ENCODE measurements around the gene MYO7B.
A peak's percentile ranks its signal among the peaks of the same experiment; 100 is the strongest.

The MYO7B gene

DNA sequence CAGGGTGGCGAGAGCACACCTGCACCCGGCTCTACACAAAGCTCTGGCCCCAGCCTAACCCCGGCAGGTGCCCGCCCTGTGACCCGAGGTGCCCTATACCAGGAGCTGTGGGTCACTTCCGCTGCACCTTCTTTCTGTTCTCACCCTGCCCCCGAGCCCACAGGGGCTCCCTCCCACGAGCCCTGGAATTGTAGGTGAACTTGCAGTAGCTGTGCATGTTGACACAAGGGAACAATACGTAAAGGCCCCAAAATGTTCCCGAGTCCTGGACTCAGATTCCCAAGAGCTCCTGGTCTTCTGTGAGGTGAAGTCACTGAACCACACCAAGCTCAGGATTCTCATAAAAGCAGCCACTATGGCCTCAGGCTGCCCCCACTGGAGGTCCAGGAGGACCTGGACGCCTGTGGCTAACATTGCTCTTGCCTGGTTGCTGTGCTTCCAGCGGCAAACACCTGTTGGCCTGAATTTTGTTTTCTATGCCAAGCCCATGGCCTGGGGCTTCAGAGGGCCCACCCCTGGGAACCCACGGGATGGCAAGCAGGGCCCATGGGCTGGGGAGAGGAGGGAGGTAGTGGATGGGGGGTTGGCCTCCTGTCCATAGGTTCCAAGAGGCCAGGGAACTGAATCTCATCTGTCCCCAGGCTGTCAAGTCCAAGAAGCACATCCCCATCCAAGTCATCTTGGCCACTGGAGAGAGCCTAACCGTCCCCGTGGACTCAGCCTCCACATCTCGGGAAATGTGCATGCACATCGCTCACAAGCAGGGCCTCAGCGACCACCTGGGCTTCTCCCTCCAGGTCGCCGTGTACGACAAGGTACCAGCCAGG, 87.3 kb downstream of the MYO7B start:
- DNase-seq (ENCODE audit: insufficient read length, low spot score) (no peak), FAIRE-seq (no peak)

DNA sequence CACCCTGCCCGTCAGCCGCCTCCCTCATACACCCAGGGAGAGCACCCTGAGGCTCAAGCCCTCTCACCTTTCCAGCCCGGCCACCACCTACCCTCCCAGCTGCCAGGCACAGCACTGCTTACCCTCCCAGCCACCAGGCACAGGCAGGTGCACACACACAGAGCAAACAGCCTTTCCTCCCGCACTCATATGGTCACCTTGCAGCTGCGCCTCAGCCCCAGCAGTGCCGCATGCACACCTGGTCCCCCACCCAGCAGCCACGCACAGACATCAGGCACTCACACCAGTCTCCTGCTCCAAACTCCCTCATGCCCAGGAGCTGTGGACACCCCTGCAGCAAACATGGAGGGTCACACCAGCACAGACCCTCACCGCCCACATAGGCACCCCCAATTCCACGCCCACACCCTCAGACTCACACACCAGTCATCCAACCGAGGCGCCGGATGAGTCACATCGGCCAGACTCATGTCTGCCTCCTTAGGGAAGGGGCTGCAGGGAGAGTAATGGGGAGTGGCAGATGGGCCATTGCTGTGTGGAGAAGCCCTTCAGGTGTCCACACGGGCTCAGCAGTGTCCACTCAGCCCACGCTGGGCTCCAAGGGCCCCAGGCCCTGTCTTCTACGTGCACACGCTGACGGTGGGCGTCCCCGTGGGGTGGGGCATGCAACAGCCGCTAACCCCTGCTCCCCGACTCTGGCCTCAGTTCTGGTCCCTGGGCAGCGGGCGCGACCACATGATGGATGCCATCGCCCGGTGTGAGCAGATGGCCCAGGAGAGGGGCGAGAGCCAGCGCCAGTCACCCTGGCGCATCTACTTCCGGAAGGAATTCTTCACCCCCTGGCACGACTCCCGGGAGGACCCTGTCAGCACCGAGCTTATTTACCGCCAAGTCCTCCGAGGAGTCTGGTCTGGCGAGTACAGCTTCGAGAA, 88.2 kb downstream of the MYO7B start:
- FAIRE-seq: peak; percentile 93
- DNase-seq (ENCODE audit: insufficient read length, low spot score): peak; percentile 53

- DNase-seq (ENCODE audit: insufficient read length, low spot score) (no peak), FAIRE-seq (no peak)
Observed at GRCh38 chr2:127624320-127624755, 88.9 kb downstream of the MYO7B start.

- no peak for FAIRE-seq
Observed at GRCh38 chr2:127624756-127625571, 89.5 kb downstream of the MYO7B start.

DNA sequence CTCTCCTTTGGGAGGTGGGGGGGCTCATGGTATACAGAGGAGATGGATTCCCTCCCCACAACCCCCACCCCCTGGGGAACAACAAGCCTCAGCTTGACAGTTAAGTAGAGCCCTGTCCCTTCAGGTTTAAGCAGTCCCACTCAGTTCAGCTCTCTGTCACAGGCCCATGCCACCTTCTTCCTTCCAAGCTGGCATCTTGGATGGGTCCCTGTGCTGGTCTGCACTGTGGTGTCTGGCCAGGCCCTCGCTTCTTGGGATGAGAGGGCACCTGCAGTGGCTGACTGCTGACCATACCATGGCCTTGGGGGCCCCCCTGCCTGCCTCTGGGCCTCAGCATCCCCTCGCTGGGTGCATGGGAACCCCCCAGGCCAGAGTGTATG, 90.1 kb downstream of the MYO7B start:
- DNase-seq (ENCODE audit: insufficient read length, low spot score) (no peak), FAIRE-seq (no peak)

More at GRCh38 chr2:127624756-127625571, 89.5 kb downstream of the MYO7B start:
- no peak for DNase-seq (ENCODE audit: insufficient read length, low spot score)

DNA sequence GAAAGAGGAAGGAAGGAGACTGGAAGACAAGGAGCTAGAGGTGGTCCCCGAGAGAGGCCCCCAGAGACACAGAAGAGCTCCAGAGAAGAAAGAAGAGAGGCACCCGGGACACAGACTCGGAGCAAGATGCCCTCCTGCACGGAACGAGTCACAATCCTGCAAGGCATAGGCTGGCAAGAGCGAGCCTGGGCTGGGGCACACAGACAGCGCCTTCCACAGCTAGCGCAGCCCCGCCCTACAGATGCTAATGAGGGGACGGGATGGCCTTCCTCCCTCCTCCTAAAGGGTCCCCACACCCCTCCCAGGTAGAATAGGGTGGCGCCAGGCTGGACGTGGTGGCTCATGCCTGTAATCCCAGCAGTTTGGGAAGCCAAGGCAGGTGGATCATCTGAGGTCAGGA, 90.7 kb downstream of the MYO7B start:
- DNase-seq (ENCODE audit: insufficient read length, low spot score) (no peak), FAIRE-seq (no peak)

GRCh38 chr2:127626917-127627739, 91.6 kb downstream of the MYO7B start:
- FAIRE-seq: no peak
- DNase-seq (ENCODE audit: insufficient read length, low spot score): no peak

DNA sequence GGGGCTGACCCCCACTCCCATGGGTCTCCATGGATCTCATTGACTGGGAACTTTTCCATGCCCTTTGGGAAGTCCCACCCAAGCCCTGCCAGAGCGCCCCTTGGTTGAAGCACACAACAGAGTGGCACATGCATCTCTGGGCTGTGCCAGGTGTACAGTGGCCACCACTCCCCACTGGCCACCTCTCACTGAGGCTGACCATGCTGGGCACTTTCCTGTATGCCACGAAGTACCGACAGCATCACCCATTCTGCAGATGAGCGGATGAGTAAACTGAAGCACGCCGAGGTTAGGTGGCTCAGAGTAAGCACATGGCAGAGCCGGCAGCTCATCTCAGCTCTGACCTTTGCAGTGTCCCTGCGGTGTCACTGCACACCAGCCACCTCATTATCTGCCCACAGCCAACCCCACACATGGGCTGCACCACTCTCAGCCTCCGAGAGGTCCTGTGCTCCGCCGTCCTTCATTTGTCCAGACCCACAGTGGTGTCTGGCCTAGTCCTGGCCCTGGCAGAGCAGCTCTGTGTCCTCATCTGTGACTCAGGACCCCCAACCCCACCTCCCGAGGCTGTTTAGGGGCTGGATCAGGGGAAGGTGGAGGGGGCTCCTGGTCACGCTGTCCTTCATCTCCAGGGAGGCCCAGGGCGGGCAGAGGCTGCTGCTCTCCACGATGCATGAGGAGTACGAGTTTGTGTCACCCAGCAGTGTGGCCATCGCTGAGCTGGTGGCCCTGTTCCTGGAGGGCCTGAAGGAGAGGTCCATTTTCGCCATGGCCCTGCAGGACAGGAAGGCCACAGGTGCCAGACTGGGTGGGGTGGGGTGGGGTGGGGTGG, 92.5 kb downstream of the MYO7B start:
- no peak for FAIRE-seq

DNA sequence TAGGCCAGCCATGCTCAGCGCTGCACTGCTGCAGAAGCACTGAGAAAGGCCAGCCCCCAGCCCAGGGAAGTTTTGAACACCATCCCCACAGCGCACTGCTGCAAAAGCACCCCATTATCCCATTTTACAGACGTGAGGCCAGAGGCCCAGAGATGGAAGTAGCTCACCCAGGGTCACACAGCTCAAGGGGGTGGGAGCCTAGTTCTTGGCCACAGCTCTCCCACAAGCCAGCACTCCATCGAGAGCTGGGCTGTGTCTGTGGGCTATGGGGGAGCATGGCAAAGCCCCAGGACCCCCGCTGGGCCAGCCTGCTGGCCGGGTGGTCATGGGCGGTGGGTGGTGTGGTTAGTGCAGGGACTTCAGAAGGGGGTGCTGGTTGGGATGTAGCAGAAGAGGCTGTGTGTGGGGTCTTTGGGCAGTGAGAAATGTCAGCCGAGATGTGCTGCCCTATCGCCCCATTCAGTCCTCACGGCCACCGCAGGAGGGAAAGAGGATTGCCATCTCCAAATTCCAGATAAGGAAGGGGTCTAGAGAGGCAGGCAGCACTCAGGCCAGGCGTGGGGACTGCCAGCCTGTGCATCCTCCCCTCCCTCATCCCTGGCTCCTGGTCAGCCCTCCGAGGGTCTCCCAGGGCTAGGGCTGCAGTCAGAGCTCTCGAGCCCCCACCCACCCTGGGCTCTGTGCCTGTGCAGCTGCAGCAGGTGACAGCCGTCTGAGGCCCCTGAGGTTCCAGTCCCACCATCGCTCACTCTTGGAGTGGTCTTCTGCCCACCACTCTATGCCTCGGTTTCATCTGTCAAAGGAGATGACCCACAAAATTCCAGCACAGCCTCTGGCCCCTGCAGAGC, 93.5 kb downstream of the MYO7B start:
- FAIRE-seq (no peak), DNase-seq (ENCODE audit: insufficient read length, low spot score) (no peak)

More for the DNA sequence above, 92.5 kb downstream of the MYO7B start:
- DNase-seq (ENCODE audit: insufficient read length, low spot score): no peak

DNA sequence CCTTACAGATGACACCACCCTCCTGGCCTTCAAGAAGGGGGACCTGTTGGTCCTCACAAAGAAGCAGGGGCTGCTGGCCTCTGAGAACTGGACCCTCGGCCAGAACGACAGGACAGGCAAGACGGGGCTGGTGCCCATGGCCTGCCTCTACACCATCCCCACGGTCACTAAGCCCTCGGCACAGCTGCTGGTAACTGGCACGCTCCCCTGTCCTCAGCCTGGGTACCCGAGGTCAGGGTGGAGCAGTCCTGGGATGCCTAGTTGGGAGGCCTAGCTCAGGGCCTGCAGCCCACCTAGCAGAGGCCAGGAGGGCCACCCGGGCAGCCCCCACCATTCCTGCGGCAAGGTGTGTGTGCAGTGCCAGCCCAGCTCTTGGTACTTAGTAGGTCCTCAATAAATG, 94.2 kb downstream of the MYO7B start:
- FAIRE-seq (no peak), DNase-seq (ENCODE audit: insufficient read length, low spot score) (no peak)

- no peak for DNase-seq (ENCODE audit: insufficient read length, low spot score)
Observed at GRCh38 chr2:127630096-127630863, 94.8 kb downstream of the MYO7B start.

GRCh38 chr2:127630864-127631540, 95.5 kb downstream of the MYO7B start:
- no peak for DNase-seq (ENCODE audit: insufficient read length, low spot score)
- FAIRE-seq: no peak

More at GRCh38 chr2:127630096-127630863, 94.8 kb downstream of the MYO7B start:
- no peak for FAIRE-seq

DNA sequence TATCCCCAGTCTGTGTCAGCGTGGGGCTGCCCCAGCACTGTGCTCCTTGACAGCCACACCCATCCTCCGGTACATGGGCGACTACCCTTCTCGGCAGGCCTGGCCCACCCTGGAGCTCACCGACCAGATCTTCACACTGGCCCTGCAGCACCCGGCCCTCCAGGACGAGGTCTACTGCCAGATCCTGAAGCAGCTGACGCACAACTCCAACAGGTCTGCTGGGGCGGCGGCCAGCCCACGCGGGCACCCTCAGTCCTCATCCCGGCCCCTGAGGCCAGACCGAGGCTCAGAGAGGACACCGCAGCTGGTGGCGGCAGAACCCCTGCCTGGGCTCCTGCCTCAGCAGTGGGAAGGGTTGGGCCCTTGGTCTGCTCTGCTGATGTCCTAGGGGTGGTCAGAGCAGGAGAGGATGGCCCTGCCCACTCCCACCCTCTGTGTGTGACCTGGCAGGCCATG, 96.1 kb downstream of the MYO7B start:
- FAIRE-seq (no peak), DNase-seq (ENCODE audit: insufficient read length, low spot score) (no peak)

GRCh38 chr2:127631997-127632581, 96.6 kb downstream of the MYO7B start:
- FAIRE-seq (no peak), DNase-seq (ENCODE audit: insufficient read length, low spot score) (no peak)

GRCh38 chr2:127632592-127633489, 97.4 kb downstream of the MYO7B start:
- FAIRE-seq (no peak), DNase-seq (ENCODE audit: insufficient read length, low spot score) (no peak)
